HepG2 (cell line): ENCODE results near the gene MBD2. TPM values are rescaled to one million over a fixed set of nuclear protein-coding genes. Genes with fewer than 3 reads are reported as not detected.

ENCODE experiments used
- ATAC-seq: fragments of 200-7000 bp; cut with Tn5 transposase; 3 replicates; pipeline ENCODE4 v1.9.1; 2020; ENCODE audit warnings: mild to moderate bottlenecking, moderate library complexity
- BruUV-seq: library from RNA; stranded (reverse); fragments of 400-500 nt; replicated peaks from 2 replicates; lab custom pipeline; 2021; lab: Mats Ljungman, UMichigan
- CTCF ChIA-PET: fragments of 300-600 bp; formaldehyde crosslinking; extraction: SDS; loops from one replicate; lab custom pipeline; 2021; ENCODE audit warnings: low total read pairs, inconsistent platforms, low intra/inter-chr PET ratio; lab: Yijun Ruan, JAX
- POLR2A ChIA-PET: fragments of 350-600 bp; sonication (Branson Sonifier 250); formaldehyde crosslinking; loops from one replicate; lab custom pipeline; 2020; ENCODE audit warnings: antibody characterized with exemption, inconsistent platforms; lab: Yijun Ruan, JAX
- DNase-seq: peaks from one replicate; pipeline ENCODE4 v3.0.0-alpha.2; 2015; ENCODE audit warnings: low spot score
- FAIRE-seq: peaks from 3 replicates; lab custom pipeline; 2011; peaks lifted over from hg19 to GRCh38; lab: Jason Lieb, UNC
- H2AFZ ChIP-seq: one replicate; pipeline ENCODE4 v1.6.1; 2011; ENCODE audit warnings: low read length, inconsistent platforms
- H3K27ac ChIP-seq: fragments of 300-600 bp; 3 replicates; pipeline ENCODE4 v1.8.0; 2011; ENCODE audit warnings: mixed run types, mild to moderate bottlenecking, mixed read lengths, low read length, inconsistent platforms; ENCODE audit not compliant: insufficient read depth; ENCODE audit errors: extremely low read length
- H3K27me3 ChIP-seq, 2 experiments: fragments of 200-600 bp in 1 of 2; 2 replicates in 1 of 2; 3 replicates in 1 of 2; pipeline versions ENCODE4 v1.6.0 to v1.8.0; 2011; ENCODE audit warnings: low read length in 2 of 2, mild to moderate bottlenecking in 2 of 2, moderate library complexity in 2 of 2, inconsistent platforms in 1 of 2; ENCODE audit not compliant: insufficient read depth in 2 of 2, control insufficient read depth in 1 of 2
- H3K36me3 ChIP-seq, 2 experiments: fragments of 200-600 bp in 1 of 2; replicated peaks in 1 of 2; 2 replicates in 1 of 2; 3 replicates in 1 of 2; pipeline versions ENCODE4 v1.5.1 to v1.8.0; 2011; ENCODE audit warnings: low read length in 2 of 2, inconsistent platforms in 1 of 2; ENCODE audit not compliant: insufficient read depth in 2 of 2, control insufficient read depth in 1 of 2
- H3K4me1 ChIP-seq: 2 replicates; pipeline ENCODE4 v1.5.1; 2012; ENCODE audit warnings: low read length, inconsistent platforms; ENCODE audit not compliant: insufficient read depth
- H3K4me2 ChIP-seq: 2 replicates; pipeline ENCODE4 v1.6.0; 2011; ENCODE audit warnings: low read depth, low read length, inconsistent platforms
- H3K4me3 ChIP-seq, 3 experiments: fragments of 200-600 bp in 1 of 3; sonication (generic), shearing (Covaris generic) in 1 of 3; replicated peaks in 1 of 3; 2 replicates each; pipeline ENCODE4 v1.5.1; 2011 to 2016; ENCODE audit warnings: low read length in 3 of 3, inconsistent platforms in 2 of 3, low read depth in 2 of 3, mild to moderate bottlenecking in 2 of 3, control low read depth in 1 of 3, mixed read lengths in 1 of 3; ENCODE audit not compliant: insufficient read depth in 1 of 3
- H3K79me2 ChIP-seq: one replicate; pipeline ENCODE4 v1.6.1; 2011; ENCODE audit warnings: low read length, inconsistent platforms; ENCODE audit not compliant: insufficient read depth
- H3K9ac ChIP-seq: 2 replicates; pipeline ENCODE4 v1.6.0; 2011; ENCODE audit warnings: mild to moderate bottlenecking, low read depth, low read length, inconsistent platforms; ENCODE audit not compliant: insufficient read depth
- H3K9me3 ChIP-seq: 2 replicates; pipeline ENCODE4 v1.5.1; 2012; ENCODE audit warnings: mild to moderate bottlenecking, low read length
- H4K20me1 ChIP-seq: 2 replicates; pipeline ENCODE4 v1.6.0; 2011; ENCODE audit warnings: inconsistent platforms, mild to moderate bottlenecking, low read length, moderate library complexity; ENCODE audit not compliant: insufficient read depth
- ARID3A ChIP-seq: IDR thresholded peaks from 2 replicates; pipeline ENCODE4 v1.6.1; 2012; ENCODE audit warnings: low read depth, low read length, improper control_type of control experiment
- ARID4A ChIP-seq: sonication (generic); formaldehyde crosslinking; IDR thresholded peaks from 2 replicates; pipeline ENCODE4 v1.5.0; 2020; ENCODE audit warnings: mild to moderate bottlenecking, missing genetic modification reagents, borderline replicate concordance
- ATF5 ChIP-seq: sonication (generic); formaldehyde crosslinking; IDR thresholded peaks from 2 replicates; pipeline ENCODE4 v1.4.0; 2020; ENCODE audit warnings: mild to moderate bottlenecking, low read depth, missing genetic modification reagents
- KLF6 ChIP-seq: IDR thresholded peaks from 2 replicates; pipeline ENCODE4 v1.8.0; 2016; ENCODE audit warnings: missing biosample characterization, missing genetic modification reagents
- MAX ChIP-seq: IDR thresholded peaks from 2 replicates; pipeline ENCODE4 v1.6.1; 2012; ENCODE audit warnings: inconsistent platforms
- SAFB2 ChIP-seq: sonication (generic); formaldehyde crosslinking; IDR thresholded peaks from 2 replicates; pipeline ENCODE4 v1.5.1; 2020; ENCODE audit warnings: missing genetic modification reagents, low read depth, mild to moderate bottlenecking, borderline replicate concordance
- TBL1XR1 ChIP-seq: fragments of 150-350 bp; IDR thresholded peaks from 2 replicates; pipeline ENCODE4 v1.6.1; 2014; ENCODE audit warnings: borderline replicate concordance, low read length; ENCODE audit not compliant: partially characterized antibody
- ZMAT5 ChIP-seq: sonication (generic); formaldehyde crosslinking; IDR thresholded peaks from 2 replicates; pipeline ENCODE4 v1.5.0; 2020; ENCODE audit warnings: mild to moderate bottlenecking, low read depth, missing genetic modification reagents, borderline replicate concordance
- ZMYM2 ChIP-seq: sonication (generic); formaldehyde crosslinking; IDR thresholded peaks from 2 replicates; pipeline ENCODE4 v1.8.0; 2022; ENCODE audit warnings: mild to moderate bottlenecking, missing genetic modification reagents
- ZNF660 ChIP-seq: sonication (generic); formaldehyde crosslinking; IDR thresholded peaks from 2 replicates; pipeline ENCODE4 v1.5.1; 2020; ENCODE audit warnings: mild to moderate bottlenecking, low read depth, missing genetic modification reagents, borderline replicate concordance
- WGBS: methylation state at CpG from one replicate; pipeline ENCODE4 v1.1.6; 2017; ENCODE audit warnings: low lambda C conversion rate; 5-methylcytosine and 5-hydroxymethylcytosine counted together
- in situ Hi-C: cut with HindIII; loops from 2 replicates; pipeline ENCODE4 v1.10.0; 2017; ENCODE audit warnings: low pct_unique_long_range_greater_than_20kb; ENCODE audit not compliant: extremely low pct_ligation_motif_present
- intact Hi-C: fragments of 100-400 bp; cut with micrococcal nuclease; formaldehyde crosslinking; loops from one replicate; pipeline ENCODE4 v1.10.0; 2022; ENCODE audit not compliant: unreplicated experiment
- polyA plus RNA-seq, 8 experiments: library from polyadenylated mRNA; depleted of rRNA in 3 of 8; stranded (reverse) in 7 of 8; unstranded in 1 of 8; fragments of >200 nt; fragmentation: Illumina TruSeq in 4 of 8; extraction: Trizol in 4 of 8; gene quantifications; 2 replicates each; pipeline versions ENCODE4 v1.2.1 to v1.2.3, GENCODE V29; 2011 to 2016; ENCODE audit warnings: low read depth in 4 of 8, missing spikeins in 1 of 8, mixed read lengths in 1 of 8; ENCODE audit not compliant: insufficient read depth in 1 of 8
- total RNA-seq, 5 experiments: library from RNA; depleted of rRNA; stranded (reverse); fragments of >200 nt; fragmentation: Illumina TruSeq; extraction: Trizol; gene quantifications; 2 replicates each; pipeline ENCODE4 v1.2.3, GENCODE V29; 2016; ENCODE audit warnings: low read depth in 1 of 5

MBD2 gene
- total and polyA plus RNA-seq, 2 of the 13 experiments (the other 11 are each of a cell fraction or from before 2014, with no cell fraction given): 19.1 to 38.5 TPM

- Histone ChIP-seq H3K4me1 (peaks cover 52% of the 10 kb centered on the region), H3K4me2 (no peak overlapping the region), H3K9me3 (no peaks in the 10 kb centered on the region), H3K9ac (no peak overlapping the region), H3K27ac (no peak overlapping the region), H4K20me1 (peaks cover 15% of the 10 kb centered on the region; the same call in 1 of the 2 replicates), H3K36me3 (no peaks in the 10 kb centered on the region), H2AFZ (no peak overlapping the region), H3K4me3 (no peak overlapping the region), H3K79me2 (peaks cover 71% of the 10 kb centered on the region), H3K27me3 (no peaks in the 10 kb centered on the region)
- no peak for FAIRE-seq
- TSS peak; percentile 13 for BruUV-seq
- ChIA-PET POLR2A (no interaction called here), CTCF (no interaction called here)
- ATAC-seq: no peak
- DNase-seq: no peak
- intact Hi-C loops (no loop called here), in situ Hi-C loops (loop anchor here (10.0 kb wide), 1 partner anchor 54 kb away; no protein-coding TSS in a partner anchor)
- WGBS: 96% methylated on average over 2 of the region's 2 CpGs
- no peak for TF ChIP-seq SAFB2 (CRISPR knock-in tag)
- no peak for TF ChIP-seq ATF5 (CRISPR knock-in tag)
- TF ChIP-seq TBL1XR1: no peak
- no peak for TF ChIP-seq ARID3A
- TF ChIP-seq ZMAT5: no peak
- no peak for TF ChIP-seq ZMYM2 (CRISPR knock-in tag)
- TF ChIP-seq ARID4A: no peak
- TF ChIP-seq KLF6 (CRISPR knock-in tag): no peak
- no peak for TF ChIP-seq ZNF660 (CRISPR knock-in tag)
- TF ChIP-seq MAX: no peak
Measured at GRCh38 chr18:54220406-54220805, 4.1 kb downstream of the MBD2 start.
